Thoracic aorta (tissue), 2 donors: Measurements from ENCODE around the gene TGM1. TPM values are rescaled to one million over a fixed set of nuclear protein-coding genes. Genes with fewer than 3 reads are reported as not detected.
A peak's percentile ranks its signal among the peaks of the same experiment; 100 is the strongest.

Source experiments
- ATAC-seq: fragments of 150-250 bp; one replicate; pipeline ENCODE4 v1.8.0; 2017; ENCODE audit warnings: low read depth; ENCODE audit not compliant: insufficient number of reproducible peaks, low FRiP score
- DNase-seq: peaks from one replicate; pipeline ENCODE4 v3.0.0-alpha.2; 2020; ENCODE audit warnings: low spot score
- H3K27ac ChIP-seq, 2 donors: fragments of 200-600 bp; sonication (generic); 1 replicate in 1 of 2; 2 replicates in 1 of 2; pipeline ENCODE4 v1.5.1; 2016; ENCODE audit warnings: mild to moderate bottlenecking in 2 of 2, moderate library complexity in 2 of 2
- H3K27me3 ChIP-seq: fragments of 200-600 bp; sonication (generic); replicated peaks from 2 replicates; pipeline ENCODE4 v1.6.0; 2016; ENCODE audit warnings: mild to moderate bottlenecking; ENCODE audit not compliant: insufficient read depth
- H3K36me3 ChIP-seq: fragments of 200-600 bp; sonication (generic); one replicate; pipeline ENCODE4 v1.5.1; 2016
- H3K4me1 ChIP-seq, 2 donors: fragments of 200-600 bp; sonication (generic); 1 replicate in 1 of 2; 2 replicates in 1 of 2; pipeline versions ENCODE4 v1.5.1 to v1.6.0; 2016; ENCODE audit warnings: low read depth in 2 of 2, mild to moderate bottlenecking in 1 of 2; ENCODE audit not compliant: control insufficient read depth in 1 of 2
- H3K4me3 ChIP-seq: fragments of 200-600 bp; sonication (generic); 2 replicates; pipeline ENCODE4 v1.5.1; 2016; ENCODE audit warnings: mild to moderate bottlenecking
- H3K9me3 ChIP-seq: fragments of 200-600 bp; sonication (generic); 2 replicates; pipeline ENCODE4 v1.5.1; 2016
- CTCF ChIP-seq: fragments of 200-600 bp; sonication (generic); IDR thresholded peaks from one replicate; pipeline ENCODE4 v1.5.1; 2019; ENCODE audit warnings: antibody characterized with exemption
- total RNA-seq, 2 donors: library from RNA; depleted of rRNA; stranded (reverse); fragments of >200 nt; gene quantifications; one replicate each; pipeline versions ENCODE4 v1.1.0 to v1.2.3, GENCODE V29; 2016

TGM1 gene
- total RNA-seq, 2 donors from 2014 or later: 0.21 TPM; not detected in 1

GRCh38 chr14:24237463-24237955, 25.5 kb downstream of the TGM1 start:
- no peaks in the 10 kb centered on the region for H3K27me3 ChIP-seq
- no peak for DNase-seq
- H3K27ac ChIP-seq: no peak overlapping the region
- peaks cover 46% of the 10 kb centered on the region for H3K36me3 ChIP-seq
- H3K4me3 ChIP-seq: no peak overlapping the region
- no peaks in the 10 kb centered on the region for H3K9me3 ChIP-seq
- no peak for ATAC-seq
- H3K4me1 ChIP-seq: peaks cover 27 to 54% of the 10 kb centered on the region in 2 donors
- TF ChIP-seq CTCF: no peak

GRCh38 chr14:24236689-24237462, 26.1 kb downstream of the TGM1 start:
- ATAC-seq (no peak), DNase-seq (no peak)
- no peak overlapping the region for H3K27ac ChIP-seq
- TF ChIP-seq CTCF: no peak
- no peaks in the 10 kb centered on the region for H3K9me3 ChIP-seq
- H3K4me3 ChIP-seq: no peak overlapping the region
- H3K36me3 ChIP-seq: peaks cover 46% of the 10 kb centered on the region
- H3K27me3 ChIP-seq: no peaks in the 10 kb centered on the region
- H3K4me1 ChIP-seq: peaks cover 27 to 54% of the 10 kb centered on the region in 2 donors

GRCh38 chr14:24235804-24236688, 26.9 kb downstream of the TGM1 start:
- no peak for TF ChIP-seq CTCF
- DNase-seq: no peak
- no peak overlapping the region for H3K4me3 ChIP-seq
- ATAC-seq: no peak
- peaks cover 46% of the 10 kb centered on the region for H3K36me3 ChIP-seq
- H3K9me3 ChIP-seq: no peaks in the 10 kb centered on the region
- no peaks in the 10 kb centered on the region for H3K27me3 ChIP-seq
- H3K27ac ChIP-seq: no peak overlapping the region
- H3K4me1 ChIP-seq: peaks cover 25 to 55% of the 10 kb centered on the region in 2 donors

- Histone ChIP-seq H3K4me1 (peaks cover 12 to 43% of the 10 kb centered on the region in 2 donors), H3K4me3 (no peak overlapping the region), H3K27me3 (no peaks in the 10 kb centered on the region), H3K27ac (peak overlapping the region in 1 of 2 donors; percentile 81), H3K9me3 (no peaks in the 10 kb centered on the region), H3K36me3 (peaks cover 35% of the 10 kb centered on the region)
- no peak for TF ChIP-seq CTCF
- ATAC-seq (no peak), DNase-seq (no peak)
These were observed 28.6 kb downstream of the TGM1 start for GRCh38 chr14:24234095-24235005.
